GM18520 (cell line): ENCODE measurements around the gene TUSC2.
A peak's percentile ranks its signal among the peaks of the same experiment; 100 is the strongest.

Experiments used
- ATAC-seq: cut with Tn5 transposase; IDR thresholded peaks from one replicate; pipeline ENCODE4 v1.9.1; 2021; ENCODE audit not compliant: unreplicated experiment

TUSC2 gene

DNA sequence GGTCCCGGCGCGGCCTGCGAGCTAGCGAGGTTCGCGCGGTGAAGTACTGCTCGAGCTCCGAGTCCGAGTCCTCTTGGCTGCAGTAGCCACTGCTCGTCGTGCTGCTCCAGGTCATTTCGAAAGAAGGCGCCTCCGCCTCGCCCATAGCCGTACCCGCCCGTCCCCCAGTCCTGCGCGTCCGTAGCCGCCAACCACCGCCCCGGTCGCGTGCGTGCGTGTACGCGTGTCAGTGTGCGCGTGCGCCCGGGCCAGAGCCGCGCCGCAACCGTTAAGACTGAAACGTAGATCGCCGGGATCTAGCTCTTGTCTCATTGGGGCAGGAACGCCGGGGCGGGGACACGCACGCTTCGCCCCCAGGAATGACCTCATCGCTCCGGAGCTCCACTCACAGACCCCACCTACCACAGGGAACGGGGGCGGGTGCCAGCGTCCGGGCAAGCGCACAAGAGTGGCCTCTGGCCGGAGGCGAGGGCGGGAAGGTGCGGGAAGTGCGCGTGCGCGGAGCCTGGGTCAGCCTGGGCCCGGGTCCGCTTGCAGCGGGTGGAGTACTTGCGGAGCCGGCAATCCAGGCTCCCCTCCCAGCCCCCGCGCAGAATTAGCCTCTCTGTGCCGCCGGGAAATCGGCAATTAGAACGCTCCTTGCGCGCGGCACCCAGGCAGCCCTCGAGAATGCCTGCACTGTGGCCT is 9.3 kb upstream of the TUSC2 start:
- peak; percentile 72 for ATAC-seq

DNA sequence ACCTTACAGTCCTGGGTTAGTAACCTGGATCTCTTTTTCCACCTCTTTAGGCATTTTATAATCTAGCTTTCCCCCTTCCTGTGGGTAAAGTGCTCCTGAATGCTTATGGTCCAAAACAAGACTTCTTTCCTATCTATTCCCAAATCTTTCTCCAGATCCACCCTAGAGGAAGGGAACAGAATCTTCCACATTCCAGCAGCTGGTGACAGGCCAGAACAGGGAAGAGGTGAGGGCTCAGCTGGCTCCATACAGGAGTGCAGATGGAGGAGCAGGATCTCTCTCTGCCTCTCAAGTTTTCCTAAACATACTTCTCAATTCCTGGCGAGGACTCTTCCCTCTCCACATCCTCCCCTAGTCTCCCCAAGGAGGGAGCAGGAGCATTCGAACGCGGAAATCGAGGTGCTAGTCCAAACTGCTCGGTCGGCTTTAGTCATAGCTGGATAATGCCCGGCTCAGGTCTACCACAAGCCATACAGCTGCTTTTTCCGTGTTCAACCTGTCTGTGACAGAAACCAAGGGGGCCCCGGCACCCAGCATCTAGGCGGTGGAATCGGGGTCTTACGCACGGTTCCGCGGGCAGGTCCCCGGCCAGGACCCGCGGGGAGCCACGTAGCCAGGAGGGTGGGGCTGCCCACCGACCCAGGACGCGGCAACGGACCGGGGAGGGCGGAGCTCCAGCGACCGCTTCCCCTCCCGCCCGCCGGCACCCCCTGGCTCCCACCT is 8.6 kb upstream of the TUSC2 start:
- ATAC-seq, result peak; percentile 19

DNA sequence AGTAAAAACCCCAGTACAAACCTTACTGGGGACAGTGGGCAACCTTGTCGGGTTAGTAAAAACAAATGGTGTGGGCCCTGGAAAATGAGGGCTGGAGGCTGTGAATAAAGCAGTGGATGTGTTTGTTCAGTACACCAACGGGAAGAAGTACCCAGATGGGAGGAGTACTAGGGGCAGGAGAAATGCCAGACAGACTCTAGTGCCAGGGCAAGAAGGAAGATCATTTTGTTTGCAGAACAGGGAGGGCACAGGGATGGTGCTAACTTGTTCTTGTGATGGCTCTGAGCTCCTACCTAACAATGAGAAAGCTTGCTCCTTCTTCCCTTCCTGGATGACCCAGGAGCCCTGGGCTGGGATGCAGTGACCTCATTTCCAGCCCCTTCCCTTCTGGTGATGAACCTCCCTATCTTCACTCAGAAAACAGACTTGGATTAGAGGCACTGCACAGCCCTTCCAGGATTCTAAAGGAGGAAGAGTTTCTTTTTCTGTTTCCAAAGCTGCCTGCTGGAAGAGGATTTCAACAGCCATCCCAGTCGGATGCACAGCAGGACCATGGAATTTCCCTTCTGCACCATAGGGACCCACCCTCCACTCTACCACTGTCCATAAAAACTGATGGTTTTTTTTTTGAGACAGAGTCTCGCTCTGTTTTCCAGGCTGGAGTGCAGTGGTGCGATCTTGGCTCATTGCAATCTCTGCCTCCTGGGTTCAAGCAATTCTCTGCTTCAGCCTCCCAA is 6.5 kb upstream of the TUSC2 start:
- no peak for ATAC-seq

DNA sequence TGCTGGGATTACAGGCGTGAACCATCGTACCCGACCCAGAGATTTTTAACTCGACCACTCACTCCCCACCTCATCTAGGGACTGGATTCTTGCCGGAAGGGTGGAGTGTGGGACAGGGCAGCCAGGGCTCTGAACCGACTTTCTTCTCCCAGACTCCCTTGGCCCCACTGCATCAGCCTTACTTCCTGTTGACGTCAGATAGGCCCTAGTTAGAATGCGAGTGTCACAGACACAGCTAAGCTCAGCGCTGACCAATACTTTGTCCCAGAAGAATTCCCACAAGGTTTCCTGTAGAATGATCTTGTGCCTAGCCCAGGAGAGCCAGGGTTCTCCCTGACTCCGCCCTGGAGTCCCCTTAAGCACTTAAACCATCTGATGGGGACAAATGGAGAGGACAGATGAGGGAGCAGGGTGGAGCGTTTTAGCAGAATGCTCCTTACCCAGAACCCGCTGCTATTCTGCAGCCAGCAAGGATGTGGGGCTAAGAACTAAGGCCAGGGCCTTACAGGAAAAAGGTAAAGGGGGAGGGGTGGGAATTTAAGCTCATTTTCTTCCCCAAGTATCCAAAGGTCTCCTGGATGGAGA is 5.8 kb upstream of the TUSC2 start:
- no peak for ATAC-seq

DNA sequence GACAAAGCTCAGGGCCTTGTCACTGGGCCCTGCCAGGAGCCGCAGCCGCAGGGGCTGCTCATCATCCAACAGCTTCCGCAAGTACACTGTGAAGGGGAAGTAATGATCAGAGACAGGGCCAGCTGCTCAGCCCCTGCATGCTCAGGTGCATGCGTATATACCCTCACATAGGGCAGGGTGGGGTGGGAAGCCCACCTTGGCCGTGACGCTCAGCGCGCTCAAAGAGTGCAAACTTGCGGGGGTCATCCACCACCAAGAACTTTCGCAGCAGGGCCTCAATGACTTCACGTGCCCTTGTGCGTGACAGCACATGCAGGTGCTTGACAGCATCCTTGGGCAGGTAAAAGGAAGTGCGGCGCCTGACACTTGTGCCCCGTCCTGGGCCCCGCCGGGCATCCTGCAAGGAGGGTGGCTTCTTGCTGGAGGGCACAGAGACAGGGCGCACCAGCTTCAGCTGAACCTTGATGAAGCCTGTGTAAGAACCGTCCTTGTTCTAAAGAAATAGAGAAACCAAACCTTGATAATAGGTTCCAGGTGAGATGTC is 3.4 kb upstream of the TUSC2 start:
- no peak for ATAC-seq

DNA sequence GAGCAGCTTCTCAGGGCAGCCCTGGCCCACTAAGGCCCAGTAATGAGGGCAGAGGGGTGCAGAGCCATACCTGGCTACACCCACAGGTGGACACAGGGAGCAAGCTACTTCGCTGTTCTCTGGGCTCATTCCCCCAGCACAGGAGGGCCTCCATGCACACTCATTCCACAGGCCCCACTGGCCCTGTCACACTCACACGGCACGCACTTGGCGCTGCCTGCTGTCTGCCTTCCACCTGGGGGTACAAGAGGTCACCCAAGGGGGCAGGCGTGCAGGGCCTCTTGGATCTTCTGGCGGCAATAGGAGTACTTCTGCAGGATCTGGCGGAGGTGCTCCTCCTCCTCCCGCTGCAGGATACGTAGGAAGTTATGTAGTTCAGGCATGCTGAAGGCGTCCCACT is 2.3 kb upstream of the TUSC2 start:
- ATAC-seq, result no peak

DNA sequence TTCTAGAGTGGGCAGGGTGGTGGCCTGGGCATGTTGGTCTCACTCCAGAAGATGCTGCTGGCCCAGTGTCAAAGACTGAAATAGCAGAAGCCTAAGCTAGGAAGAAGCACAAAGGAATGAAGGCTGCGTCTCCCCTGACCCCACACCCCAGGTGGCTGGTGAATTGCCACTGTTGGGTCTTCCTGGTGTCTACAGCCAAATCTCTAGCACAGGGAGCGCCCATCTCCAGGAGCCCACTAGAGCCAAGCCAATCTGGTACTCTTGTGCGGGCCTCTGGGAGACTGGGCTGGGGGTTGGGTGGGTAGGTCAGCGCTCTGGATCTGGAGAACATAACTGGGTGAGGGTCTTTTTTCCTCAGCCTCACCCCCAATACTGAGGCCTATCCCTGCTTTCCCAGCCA is 894 bp downstream of the TUSC2 start:
- no peak for ATAC-seq

DNA sequence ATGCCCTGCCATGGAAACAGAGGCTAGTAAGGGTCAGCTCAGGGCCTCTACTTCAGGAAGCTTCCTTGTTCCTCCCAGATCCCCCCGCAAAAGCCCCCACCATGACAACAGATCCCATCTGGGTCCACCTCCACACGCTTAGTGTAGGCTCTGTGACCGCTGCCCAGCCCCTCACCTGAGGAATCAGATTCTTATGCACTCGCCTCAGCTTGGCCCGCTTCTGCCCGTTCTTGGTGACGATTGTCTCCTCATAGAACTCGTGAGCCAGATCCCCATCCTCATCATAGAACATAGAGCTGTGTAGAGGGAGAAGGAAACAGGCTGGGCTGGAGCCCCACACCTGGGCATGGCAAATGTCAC is 1.9 kb downstream of the TUSC2 start:
- no peak for ATAC-seq

DNA sequence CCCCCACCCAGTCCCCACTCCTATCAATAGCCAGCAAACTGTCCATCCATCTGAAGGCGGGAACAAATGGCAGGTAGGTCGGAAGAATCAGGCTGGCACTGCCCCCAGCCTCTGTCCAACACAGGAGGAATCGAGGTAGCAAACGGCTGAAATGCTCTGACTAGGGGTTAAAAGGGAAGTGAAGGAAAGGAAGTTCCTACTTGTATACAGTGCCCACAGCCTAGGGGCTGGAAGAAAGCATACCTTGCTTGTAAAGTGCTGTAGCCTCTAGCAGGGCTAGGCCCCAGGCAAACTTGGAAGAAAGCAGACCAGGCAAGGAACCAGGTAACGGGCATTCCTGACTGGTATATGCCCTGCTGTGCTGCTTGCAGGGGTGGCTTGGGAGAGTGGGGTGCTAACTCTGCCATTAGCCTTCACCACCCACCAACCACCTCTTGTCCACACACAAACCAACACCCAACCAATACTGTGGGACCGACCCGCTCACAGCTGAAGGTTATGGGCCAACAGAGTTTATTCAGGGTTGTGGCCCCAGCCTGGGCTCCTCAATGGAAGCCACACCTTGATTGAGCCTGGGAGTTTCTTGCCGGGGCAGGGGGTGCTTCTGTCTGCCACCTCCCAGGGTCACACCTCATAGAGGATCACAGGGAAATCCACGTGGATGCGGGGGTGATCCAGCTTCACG is 2.4 kb downstream of the TUSC2 start:
- ATAC-seq, result no peak

DNA sequence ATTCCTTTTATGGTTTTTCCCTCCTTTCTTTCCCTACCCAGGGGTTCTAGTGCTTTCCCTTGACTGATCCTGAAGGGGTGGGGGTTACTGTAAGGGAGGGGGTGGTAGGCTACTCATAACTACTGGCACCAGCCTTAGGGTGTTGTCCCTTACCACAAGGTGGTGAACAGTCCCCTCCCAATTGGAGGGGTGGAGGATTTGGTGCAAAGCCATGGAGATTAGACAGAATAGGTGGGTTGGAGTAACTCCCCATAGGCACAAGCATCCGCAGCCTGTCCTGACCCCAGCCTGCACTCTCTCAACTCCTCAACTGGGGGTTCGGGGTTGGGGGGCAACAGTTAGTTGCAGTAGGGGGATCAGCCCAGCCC is 2.9 kb downstream of the TUSC2 start:
- ATAC-seq, result no peak

DNA sequence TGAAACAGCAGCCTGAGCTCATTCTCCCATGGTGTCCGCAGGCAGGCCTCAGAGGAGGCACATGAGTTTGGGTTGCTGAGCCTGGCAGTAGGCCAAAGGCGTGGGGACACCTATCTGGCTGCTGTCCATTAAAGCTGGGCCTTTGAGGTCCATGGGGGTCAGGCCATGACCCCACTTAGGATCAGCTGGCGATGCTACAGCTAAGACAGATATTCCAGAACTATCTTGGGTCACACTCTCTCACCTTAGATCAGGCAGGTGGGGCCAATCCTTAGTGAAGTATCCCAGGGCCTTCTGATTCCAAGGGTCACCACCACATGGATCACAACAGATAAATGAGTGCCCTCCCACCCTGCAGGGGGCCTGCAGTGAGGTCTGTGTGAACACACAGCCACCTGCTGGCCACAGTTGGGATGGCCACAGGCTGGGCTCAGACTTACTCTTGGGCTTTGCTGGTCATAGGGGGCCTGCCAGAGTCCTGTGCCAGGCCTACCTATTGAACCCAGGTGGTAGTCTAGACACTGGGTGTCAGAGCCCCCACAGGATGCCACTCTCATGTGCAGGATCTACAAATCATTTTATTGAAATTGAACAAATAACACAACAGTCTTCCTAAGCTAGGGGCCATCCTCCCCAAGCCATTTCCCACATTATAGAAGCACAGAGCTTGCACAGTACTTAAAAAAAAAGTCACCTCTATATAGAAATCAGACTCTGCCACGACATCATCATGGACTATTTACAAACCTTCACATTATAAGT is 3.5 kb downstream of the TUSC2 start:
- no peak for ATAC-seq

DNA sequence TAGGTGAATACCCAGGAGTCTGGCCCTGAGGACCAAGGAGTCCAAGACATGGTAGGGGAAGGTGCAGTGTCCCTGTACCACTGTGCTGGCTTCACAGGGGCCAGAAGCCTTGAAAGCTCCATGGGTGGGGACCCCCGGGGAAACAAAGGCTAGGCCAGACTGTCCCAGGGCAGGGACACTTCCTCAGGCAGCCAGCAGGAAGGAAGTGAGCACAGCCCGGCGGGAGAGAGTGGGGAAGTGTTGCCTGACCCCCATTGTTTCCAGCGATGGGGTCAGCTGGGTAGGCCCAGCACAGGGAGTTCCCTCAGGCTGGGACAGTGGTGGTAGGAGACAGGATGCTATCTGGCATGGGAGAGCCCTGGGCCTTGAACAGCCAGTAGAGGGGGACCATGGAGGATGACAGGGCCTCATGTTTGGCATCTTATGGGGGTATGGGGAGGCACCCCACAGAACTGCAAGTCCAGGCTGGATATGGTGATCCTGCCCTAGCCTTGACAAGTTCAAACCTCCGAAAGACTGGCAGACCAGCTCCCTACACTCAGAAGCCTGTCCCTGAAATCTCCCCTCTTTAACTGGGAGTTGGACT is 4.3 kb downstream of the TUSC2 start:
- ATAC-seq, result no peak

DNA sequence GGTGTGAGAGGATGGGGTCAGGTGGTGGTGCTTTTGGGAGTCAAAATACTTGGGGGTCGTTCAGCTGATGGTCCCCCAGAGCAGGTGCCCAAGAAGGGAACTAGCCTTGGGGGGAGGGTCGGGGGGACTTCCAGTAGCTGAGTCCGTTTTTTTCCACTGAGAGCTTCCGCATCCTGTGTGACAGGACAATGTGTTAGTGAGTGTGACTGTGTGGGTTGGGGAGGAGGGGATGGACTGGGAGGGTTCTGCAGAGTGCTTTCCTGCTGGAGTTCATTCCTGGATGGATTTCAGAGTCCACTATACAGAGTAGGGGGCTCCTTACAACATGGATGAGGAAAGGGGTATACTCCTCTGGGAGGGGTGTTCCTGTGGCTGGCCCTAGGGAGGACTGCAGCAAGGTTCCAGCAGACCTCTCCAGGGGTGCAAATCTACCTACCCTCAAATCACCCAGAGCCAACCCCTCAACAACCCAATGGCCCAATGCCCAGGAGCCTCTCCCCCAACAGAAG is 4.9 kb downstream of the TUSC2 start:
- no peak for ATAC-seq

DNA sequence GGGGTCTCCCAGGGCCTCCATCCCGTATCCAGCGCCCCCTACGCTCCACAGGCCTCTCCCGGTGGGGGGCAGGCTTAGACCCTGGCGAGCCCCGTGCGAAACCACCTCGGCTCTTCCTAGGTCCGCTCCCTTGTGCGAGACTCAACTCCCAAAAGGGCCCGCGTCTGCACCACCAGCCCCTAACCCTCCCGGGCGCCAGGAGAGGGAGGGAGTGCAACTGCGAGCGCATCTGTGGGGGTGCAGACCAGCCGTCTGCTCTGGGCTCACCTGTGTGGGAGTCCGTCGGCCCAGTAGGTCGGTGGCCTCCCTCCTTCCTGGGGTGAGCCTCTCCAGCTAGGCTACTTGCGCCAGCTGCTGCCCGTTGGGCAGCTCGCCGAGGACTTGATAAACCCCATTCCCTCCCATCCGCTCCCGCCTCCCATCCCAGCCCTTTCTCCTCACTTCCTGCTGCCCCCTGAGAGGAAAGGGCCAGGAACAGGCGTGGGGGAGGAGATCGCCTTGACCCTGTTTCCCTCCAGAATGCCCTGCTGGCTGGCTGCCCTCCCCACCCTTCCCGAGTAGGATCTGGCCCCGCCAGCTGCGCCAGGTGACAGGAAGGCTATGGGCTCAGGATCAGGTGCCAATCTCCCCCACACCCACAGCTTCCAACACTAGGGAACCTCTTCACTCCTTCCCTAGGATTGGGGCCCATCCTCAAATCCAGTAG is 5.5 kb downstream of the TUSC2 start, which contains the start of gene HYAL2:
HYAL2 (minus strand) TSS at position 360 of the 706 bp plus-strand sequence. CDS start 2,256 bp downstream, outside the sequence.
- ATAC-seq, result no peak

DNA sequence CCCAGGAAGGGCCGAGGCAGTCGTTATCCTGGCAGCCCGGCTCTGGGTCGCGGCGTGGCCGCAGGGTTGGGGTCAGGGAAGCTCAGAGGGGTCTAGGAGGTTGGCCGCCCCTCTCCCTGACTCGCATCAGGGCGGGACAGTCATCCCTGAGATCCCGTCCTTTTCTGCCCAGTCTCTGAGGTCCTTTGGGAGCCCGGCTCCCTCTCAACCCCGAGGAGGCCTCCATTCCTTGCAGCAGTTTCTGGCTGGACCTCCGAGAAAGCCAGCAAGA is 6.0 kb downstream of the TUSC2 start:
- no peak for ATAC-seq

DNA sequence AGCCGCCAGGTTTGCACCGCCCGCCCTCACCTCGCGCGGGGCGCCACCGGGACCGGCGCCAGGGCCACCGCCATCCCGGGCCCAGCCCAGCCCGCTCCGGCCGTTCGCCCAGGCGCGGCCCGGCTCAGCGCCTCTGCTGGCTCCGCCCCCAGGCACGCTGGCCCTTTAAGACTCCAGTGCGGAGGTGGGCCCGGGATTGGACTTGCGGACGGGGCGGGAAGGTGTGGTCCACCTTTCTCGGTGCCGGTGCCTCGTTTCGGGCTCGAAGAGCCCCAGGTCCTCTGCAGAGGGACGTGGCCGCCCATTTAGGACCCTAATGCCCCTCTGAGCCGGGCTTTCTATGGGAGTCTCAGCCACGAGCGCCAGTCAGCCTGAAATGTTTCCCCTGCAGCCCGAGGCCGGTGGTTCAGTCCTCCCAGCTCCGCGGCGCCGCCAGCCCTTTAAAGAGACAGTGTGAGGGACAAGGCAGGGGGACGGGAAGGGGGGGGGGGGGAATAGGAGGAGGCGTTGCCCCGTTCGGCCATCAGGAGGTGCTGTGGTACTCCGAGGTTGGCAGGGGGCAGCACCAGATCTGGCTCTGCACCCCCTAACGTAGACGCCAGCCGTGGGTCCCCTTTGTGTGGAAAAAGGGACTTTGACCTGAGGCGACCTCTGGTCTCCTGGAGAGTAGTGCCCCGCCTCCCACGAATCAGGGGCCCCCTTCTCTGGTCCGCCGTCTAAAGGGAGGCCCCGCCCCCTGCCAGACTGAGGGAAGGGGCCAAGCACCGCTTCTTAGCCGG is 6.5 kb downstream of the TUSC2 start:
- ATAC-seq, result peak; percentile 36

DNA sequence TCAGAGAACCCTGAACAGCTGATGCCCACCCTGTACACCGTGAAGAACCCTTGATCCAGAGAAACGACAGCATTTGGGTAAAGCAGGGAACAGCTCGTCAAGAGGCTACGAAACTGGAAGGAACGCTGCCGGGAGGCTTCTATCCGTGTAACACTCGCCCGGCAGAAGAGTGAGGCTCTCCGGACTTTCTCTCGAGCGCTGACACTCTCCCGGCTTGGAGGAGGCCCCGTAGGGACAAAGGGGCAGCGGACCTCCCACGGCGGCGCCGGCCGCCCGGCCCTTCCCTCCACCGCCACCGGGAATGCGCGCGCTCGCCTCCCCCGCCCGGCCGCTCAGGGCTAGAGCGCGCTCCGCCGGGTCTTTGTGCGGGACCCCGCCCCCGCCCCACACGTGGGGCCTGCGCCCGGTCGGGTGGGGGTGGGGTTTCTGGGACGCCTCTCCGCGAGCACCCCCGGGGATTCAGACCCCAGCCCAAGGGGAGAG is 7.1 kb downstream of the TUSC2 start:
- peak; percentile 35 for ATAC-seq

DNA sequence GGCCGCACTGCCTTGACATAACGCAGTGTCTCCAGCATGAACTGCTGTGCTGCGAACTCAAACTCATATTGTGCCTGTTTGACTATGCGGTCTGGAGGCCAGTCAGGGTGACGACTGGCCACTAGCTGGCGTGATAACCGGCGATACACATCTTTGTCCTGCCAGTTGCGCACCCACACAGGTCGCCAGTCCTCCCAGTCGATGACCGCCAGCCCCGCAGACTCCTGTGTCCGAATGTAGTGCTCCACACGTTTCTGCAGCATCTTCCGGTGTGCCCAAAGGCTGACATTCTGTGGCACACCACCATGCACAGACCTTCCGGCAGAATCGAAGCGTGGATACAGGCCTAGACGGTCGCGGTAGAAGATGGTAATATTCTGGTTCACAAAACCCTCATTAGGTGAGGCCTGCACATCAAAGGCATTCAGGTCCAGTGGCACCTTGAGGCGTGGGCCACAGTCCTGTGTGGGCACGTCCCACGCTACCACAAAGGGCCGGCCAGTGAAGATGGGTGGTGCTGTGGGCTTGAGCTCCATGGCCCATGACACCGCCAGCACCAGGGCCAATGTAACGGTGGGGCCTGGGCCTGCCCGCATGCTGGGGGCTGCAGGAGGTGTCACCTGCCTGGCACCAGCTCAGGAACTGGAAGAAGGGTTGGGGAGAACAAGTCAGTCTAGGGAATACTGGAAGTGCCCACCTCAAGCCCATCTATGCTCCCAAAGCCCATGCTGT is 8.0 kb downstream of the TUSC2 start:
- ATAC-seq, result no peak
